Measurements from ENCODE around the gene SLC5A11. TPM values are rescaled to one million over a fixed set of nuclear protein-coding genes. Genes with fewer than 3 reads are reported as not detected.
"Not testable (repeated sequence)": the region's sequence is repeated elsewhere in the genome, so short reads cannot be mapped to it uniquely, and the experiment has no call there.

The SLC5A11 gene
- total and polyA plus RNA-seq, 2 donors: 0.09 to 0.14 TPM

- H3K36me3 ChIP-seq (ENCODE audit: control insufficient read depth in 2 of 2, insufficient read depth in 2 of 2, low read length in 1 of 2): no peaks in the 10 kb centered on the region
- H3K27me3 ChIP-seq (ENCODE audit: control insufficient read depth in 2 of 2, insufficient read depth in 1 of 2, low read length in 1 of 2): no peaks in the 10 kb centered on the region
- H3K27ac ChIP-seq (ENCODE audit: low read depth in 1 of 2, low read length in 1 of 2): no peak overlapping the region
- DNase-seq (ENCODE audit: low read depth in 6 of 9, low spot score in 9 of 9): no peak
- H3K9me3 ChIP-seq (ENCODE audit: control insufficient read depth in 2 of 2, insufficient read depth in 1 of 2, low read length in 1 of 2): no peaks in the 10 kb centered on the region
- no peak overlapping the region for H3K4me3 ChIP-seq (ENCODE audit: low read length in 2 of 2)
- no peaks in the 10 kb centered on the region for H3K4me1 ChIP-seq (ENCODE audit: control insufficient read depth in 2 of 2, insufficient read depth in 2 of 2, low read length in 2 of 2)
- 87% methylated on average over 17 of the region's 17 CpGs for WGBS
Measured at GRCh38 chr16:24844101-24845030, 1.4 kb upstream of the SLC5A11 start.

- H3K4me1 ChIP-seq (ENCODE audit: control insufficient read depth in 2 of 2, insufficient read depth in 2 of 2, low read length in 2 of 2); H3K9me3 ChIP-seq (ENCODE audit: control insufficient read depth in 2 of 2, insufficient read depth in 1 of 2, low read length in 1 of 2); H3K4me3 ChIP-seq (ENCODE audit: low read length in 2 of 2); DNase-seq (ENCODE audit: low read depth in 6 of 9, low spot score in 9 of 9); H3K27me3 ChIP-seq (ENCODE audit: control insufficient read depth in 2 of 2, insufficient read depth in 1 of 2, low read length in 1 of 2); H3K36me3 ChIP-seq (ENCODE audit: control insufficient read depth in 2 of 2, insufficient read depth in 2 of 2, low read length in 1 of 2); H3K27ac ChIP-seq (ENCODE audit: low read depth in 1 of 2, low read length in 1 of 2): not testable (repeated sequence)
- WGBS: 100% methylated on average over 2 of the region's 2 CpGs
Measured at GRCh38 chr16:24845031-24845365, 765 bp upstream of the SLC5A11 start.

GRCh38 chr16:24846548-24847357, 990 bp downstream of the SLC5A11 start:
- DNase-seq (ENCODE audit: low read depth in 6 of 9, low spot score in 9 of 9): no peak
- Histone ChIP-seq H3K36me3 (ENCODE audit: control insufficient read depth in 2 of 2, insufficient read depth in 2 of 2, low read length in 1 of 2) (no peaks in the 10 kb centered on the region), H3K9me3 (ENCODE audit: control insufficient read depth in 2 of 2, insufficient read depth in 1 of 2, low read length in 1 of 2) (no peaks in the 10 kb centered on the region), H3K4me3 (ENCODE audit: low read length in 2 of 2) (no peak overlapping the region), H3K27me3 (ENCODE audit: control insufficient read depth in 2 of 2, insufficient read depth in 1 of 2, low read length in 1 of 2) (no peaks in the 10 kb centered on the region), H3K27ac (ENCODE audit: low read depth in 1 of 2, low read length in 1 of 2) (no peak overlapping the region), H3K4me1 (ENCODE audit: control insufficient read depth in 2 of 2, insufficient read depth in 2 of 2, low read length in 2 of 2) (no peaks in the 10 kb centered on the region)
- WGBS: 83% methylated on average over 8 of the region's 8 CpGs

GRCh38 chr16:24847358-24847664, 1.5 kb downstream of the SLC5A11 start:
- no peaks in the 10 kb centered on the region for H3K36me3 ChIP-seq (ENCODE audit: control insufficient read depth in 2 of 2, insufficient read depth in 2 of 2, low read length in 1 of 2)
- H3K27ac ChIP-seq (ENCODE audit: low read depth in 1 of 2, low read length in 1 of 2): no peak overlapping the region
- no peak overlapping the region for H3K4me3 ChIP-seq (ENCODE audit: low read length in 2 of 2)
- no peaks in the 10 kb centered on the region for H3K4me1 ChIP-seq (ENCODE audit: control insufficient read depth in 2 of 2, insufficient read depth in 2 of 2, low read length in 2 of 2)
- H3K9me3 ChIP-seq (ENCODE audit: control insufficient read depth in 2 of 2, insufficient read depth in 1 of 2, low read length in 1 of 2): no peaks in the 10 kb centered on the region
- 92% methylated on average over 3 of the region's 3 CpGs for WGBS
- no peaks in the 10 kb centered on the region for H3K27me3 ChIP-seq (ENCODE audit: control insufficient read depth in 2 of 2, insufficient read depth in 1 of 2, low read length in 1 of 2)
- DNase-seq (ENCODE audit: low read depth in 6 of 9, low spot score in 9 of 9): no peak

- Histone ChIP-seq H3K4me3 (ENCODE audit: low read length in 2 of 2) (no peak overlapping the region), H3K36me3 (ENCODE audit: control insufficient read depth in 2 of 2, insufficient read depth in 2 of 2, low read length in 1 of 2) (no peaks in the 10 kb centered on the region), H3K4me1 (ENCODE audit: control insufficient read depth in 2 of 2, insufficient read depth in 2 of 2, low read length in 2 of 2) (no peaks in the 10 kb centered on the region), H3K27me3 (ENCODE audit: control insufficient read depth in 2 of 2, insufficient read depth in 1 of 2, low read length in 1 of 2) (no peaks in the 10 kb centered on the region), H3K9me3 (ENCODE audit: control insufficient read depth in 2 of 2, insufficient read depth in 1 of 2, low read length in 1 of 2) (no peaks in the 10 kb centered on the region), H3K27ac (ENCODE audit: low read depth in 1 of 2, low read length in 1 of 2) (no peak overlapping the region)
- no peak for DNase-seq (ENCODE audit: low read depth in 6 of 9, low spot score in 9 of 9)
- 90% methylated on average over 5 of the region's 5 CpGs for WGBS
Measured at GRCh38 chr16:24848065-24848464, 2.3 kb downstream of the SLC5A11 start.

- Histone ChIP-seq H3K27ac (ENCODE audit: low read depth in 1 of 2, low read length in 1 of 2) (no peak overlapping the region), H3K4me1 (ENCODE audit: control insufficient read depth in 2 of 2, insufficient read depth in 2 of 2, low read length in 2 of 2) (no peaks in the 10 kb centered on the region), H3K27me3 (ENCODE audit: control insufficient read depth in 2 of 2, insufficient read depth in 1 of 2, low read length in 1 of 2) (no peaks in the 10 kb centered on the region), H3K9me3 (ENCODE audit: control insufficient read depth in 2 of 2, insufficient read depth in 1 of 2, low read length in 1 of 2) (no peaks in the 10 kb centered on the region), H3K4me3 (ENCODE audit: low read length in 2 of 2) (no peak overlapping the region), H3K36me3 (ENCODE audit: control insufficient read depth in 2 of 2, insufficient read depth in 2 of 2, low read length in 1 of 2) (no peaks in the 10 kb centered on the region)
- WGBS: 85% methylated on average over 5 of the region's 5 CpGs
- DNase-seq (ENCODE audit: low read depth in 6 of 9, low spot score in 9 of 9): no peak
Measured at GRCh38 chr16:24849641-24850040, 3.9 kb downstream of the SLC5A11 start.

GRCh38 chr16:24850289-24850938, 4.7 kb downstream of the SLC5A11 start:
- H3K27me3 ChIP-seq (ENCODE audit: control insufficient read depth in 2 of 2, insufficient read depth in 1 of 2, low read length in 1 of 2): no peaks in the 10 kb centered on the region
- H3K4me1 ChIP-seq (ENCODE audit: control insufficient read depth in 2 of 2, insufficient read depth in 2 of 2, low read length in 2 of 2): no peaks in the 10 kb centered on the region
- DNase-seq (ENCODE audit: low read depth in 6 of 9, low spot score in 9 of 9): no peak
- WGBS: 75% methylated on average over 9 of the region's 9 CpGs
- H3K9me3 ChIP-seq (ENCODE audit: control insufficient read depth in 2 of 2, insufficient read depth in 1 of 2, low read length in 1 of 2): no peaks in the 10 kb centered on the region
- no peaks in the 10 kb centered on the region for H3K36me3 ChIP-seq (ENCODE audit: control insufficient read depth in 2 of 2, insufficient read depth in 2 of 2, low read length in 1 of 2)
- H3K4me3 ChIP-seq (ENCODE audit: low read length in 2 of 2): no peak overlapping the region
- no peak overlapping the region for H3K27ac ChIP-seq (ENCODE audit: low read depth in 1 of 2, low read length in 1 of 2)

GRCh38 chr16:24851700-24852099, 5.9 kb downstream of the SLC5A11 start:
- H3K36me3 ChIP-seq (ENCODE audit: control insufficient read depth in 2 of 2, insufficient read depth in 2 of 2, low read length in 1 of 2): no peaks in the 10 kb centered on the region
- no peaks in the 10 kb centered on the region for H3K4me1 ChIP-seq (ENCODE audit: control insufficient read depth in 2 of 2, insufficient read depth in 2 of 2, low read length in 2 of 2)
- no peaks in the 10 kb centered on the region for H3K27me3 ChIP-seq (ENCODE audit: control insufficient read depth in 2 of 2, insufficient read depth in 1 of 2, low read length in 1 of 2)
- no peak for DNase-seq (ENCODE audit: low read depth in 6 of 9, low spot score in 9 of 9)
- no peak overlapping the region for H3K4me3 ChIP-seq (ENCODE audit: low read length in 2 of 2)
- no peaks in the 10 kb centered on the region for H3K9me3 ChIP-seq (ENCODE audit: control insufficient read depth in 2 of 2, insufficient read depth in 1 of 2, low read length in 1 of 2)
- H3K27ac ChIP-seq (ENCODE audit: low read depth in 1 of 2, low read length in 1 of 2): no peak overlapping the region
- 82% methylated on average over 8 of the region's 8 CpGs for WGBS

GRCh38 chr16:24852281-24852721, 6.5 kb downstream of the SLC5A11 start:
- Histone ChIP-seq H3K9me3 (ENCODE audit: control insufficient read depth in 2 of 2, insufficient read depth in 1 of 2, low read length in 1 of 2) (no peaks in the 10 kb centered on the region), H3K27me3 (ENCODE audit: control insufficient read depth in 2 of 2, insufficient read depth in 1 of 2, low read length in 1 of 2) (no peaks in the 10 kb centered on the region), H3K4me1 (ENCODE audit: control insufficient read depth in 2 of 2, insufficient read depth in 2 of 2, low read length in 2 of 2) (no peaks in the 10 kb centered on the region), H3K4me3 (ENCODE audit: low read length in 2 of 2) (no peak overlapping the region), H3K36me3 (ENCODE audit: control insufficient read depth in 2 of 2, insufficient read depth in 2 of 2, low read length in 1 of 2) (no peaks in the 10 kb centered on the region), H3K27ac (ENCODE audit: low read depth in 1 of 2, low read length in 1 of 2) (no peak overlapping the region)
- 80% methylated on average over 8 of the region's 8 CpGs for WGBS
- no peak for DNase-seq (ENCODE audit: low read depth in 6 of 9, low spot score in 9 of 9)

All from thymus (tissue), 11 donors.